Osteoblast (primary cell): Measurements from ENCODE around the gene MRPL44. TPM values are rescaled to one million over a fixed set of nuclear protein-coding genes. Genes with fewer than 3 reads are reported as not detected.
A peak's percentile ranks its signal among the peaks of the same experiment; 100 is the strongest.
"Not testable (repeated sequence)": the region's sequence is repeated elsewhere in the genome, so short reads cannot be mapped to it uniquely, and the experiment has no call there.

Experiments
- DNase-seq: peaks from one replicate; pipeline ENCODE4 v3.0.0; 2011; ENCODE audit warnings: low spot score, mixed read lengths; ENCODE audit not compliant: insufficient read length; ENCODE audit errors: missing footprints
- H2AFZ ChIP-seq: 2 replicates; pipeline ENCODE4 v1.6.0; 2011; ENCODE audit warnings: mild to moderate bottlenecking, low read length
- H3K27ac ChIP-seq: 2 replicates; pipeline ENCODE4 v1.5.1; 2011; ENCODE audit warnings: mild to moderate bottlenecking, low read depth, low read length, moderate library complexity
- H3K27me3 ChIP-seq: 2 replicates; pipeline ENCODE4 v1.6.0; 2012; ENCODE audit warnings: mild to moderate bottlenecking, control low read depth, inconsistent platforms, low read length, moderate library complexity; ENCODE audit not compliant: insufficient read depth
- H3K36me3 ChIP-seq: 2 replicates; pipeline ENCODE4 v1.5.1; 2011; ENCODE audit warnings: mild to moderate bottlenecking, low read length, control low read depth, moderate library complexity; ENCODE audit not compliant: insufficient read depth
- H3K4me1 ChIP-seq: 2 replicates; pipeline ENCODE4 v1.5.1; 2011; ENCODE audit warnings: mild to moderate bottlenecking, low read length, control low read depth, moderate library complexity; ENCODE audit not compliant: insufficient read depth
- H3K4me2 ChIP-seq: 2 replicates; pipeline ENCODE4 v1.6.0; 2011; ENCODE audit warnings: mild to moderate bottlenecking, low read length; ENCODE audit not compliant: insufficient read depth
- H3K4me3 ChIP-seq: fragments of 200-600 bp; sonication (generic); 3 replicates; pipeline ENCODE4 v1.5.1; 2012; ENCODE audit warnings: mild to moderate bottlenecking, low read length, inconsistent platforms; ENCODE audit not compliant: insufficient read depth
- H3K79me2 ChIP-seq: 2 replicates; pipeline ENCODE4 v1.6.0; 2012; ENCODE audit warnings: mild to moderate bottlenecking, low read length, control low read depth, inconsistent platforms; ENCODE audit not compliant: insufficient read depth
- H3K9me3 ChIP-seq: 2 replicates; pipeline ENCODE4 v1.5.1; 2011; ENCODE audit warnings: low read depth, low read length, control low read depth
- H4K20me1 ChIP-seq: 2 replicates; pipeline ENCODE4 v1.6.0; 2012; ENCODE audit warnings: mild to moderate bottlenecking, low read length, control low read depth; ENCODE audit not compliant: insufficient read depth
- total RNA-seq: library from RNA; depleted of rRNA; stranded (reverse); fragments of >200 nt; gene quantifications from 2 replicates; pipeline ENCODE4 v1.2.3, GENCODE V29; 2012
- TF ChIP-seq, protein P1 (sequence below): IDR thresholded peaks from 2 replicates; pipeline ENCODE4 v1.5.1; 2011; ENCODE audit warnings: mild to moderate bottlenecking, low read depth, low read length, moderate library complexity; ENCODE audit errors: extremely low read depth

Gene MRPL44
- total RNA-seq, 1 donor = 29.3 TPM

GRCh38 chr2:223999862-224000261 is 42.6 kb downstream of the MRPL44 start:
- H3K27ac ChIP-seq = no peak overlapping the region
- H3K36me3 ChIP-seq = peaks cover 62% of the 10 kb centered on the region
- H3K79me2 ChIP-seq = peaks cover 45% of the 10 kb centered on the region
- no peak overlapping the region for H2AFZ ChIP-seq
- H3K4me1 ChIP-seq = no peaks in the 10 kb centered on the region
- no peaks in the 10 kb centered on the region for H3K9me3 ChIP-seq
- H4K20me1 ChIP-seq = no peaks in the 10 kb centered on the region
- no peak for DNase-seq
- H3K4me3 ChIP-seq = no peak overlapping the region
- TF ChIP-seq, protein P1, sequence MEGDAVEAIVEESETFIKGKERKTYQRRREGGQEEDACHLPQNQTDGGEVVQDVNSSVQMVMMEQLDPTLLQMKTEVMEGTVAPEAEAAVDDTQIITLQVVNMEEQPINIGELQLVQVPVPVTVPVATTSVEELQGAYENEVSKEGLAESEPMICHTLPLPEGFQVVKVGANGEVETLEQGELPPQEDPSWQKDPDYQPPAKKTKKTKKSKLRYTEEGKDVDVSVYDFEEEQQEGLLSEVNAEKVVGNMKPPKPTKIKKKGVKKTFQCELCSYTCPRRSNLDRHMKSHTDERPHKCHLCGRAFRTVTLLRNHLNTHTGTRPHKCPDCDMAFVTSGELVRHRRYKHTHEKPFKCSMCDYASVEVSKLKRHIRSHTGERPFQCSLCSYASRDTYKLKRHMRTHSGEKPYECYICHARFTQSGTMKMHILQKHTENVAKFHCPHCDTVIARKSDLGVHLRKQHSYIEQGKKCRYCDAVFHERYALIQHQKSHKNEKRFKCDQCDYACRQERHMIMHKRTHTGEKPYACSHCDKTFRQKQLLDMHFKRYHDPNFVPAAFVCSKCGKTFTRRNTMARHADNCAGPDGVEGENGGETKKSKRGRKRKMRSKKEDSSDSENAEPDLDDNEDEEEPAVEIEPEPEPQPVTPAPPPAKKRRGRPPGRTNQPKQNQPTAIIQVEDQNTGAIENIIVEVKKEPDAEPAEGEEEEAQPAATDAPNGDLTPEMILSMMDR = no peak
- H3K4me2 ChIP-seq = no peak overlapping the region
- H3K27me3 ChIP-seq = no peaks in the 10 kb centered on the region

DNA sequence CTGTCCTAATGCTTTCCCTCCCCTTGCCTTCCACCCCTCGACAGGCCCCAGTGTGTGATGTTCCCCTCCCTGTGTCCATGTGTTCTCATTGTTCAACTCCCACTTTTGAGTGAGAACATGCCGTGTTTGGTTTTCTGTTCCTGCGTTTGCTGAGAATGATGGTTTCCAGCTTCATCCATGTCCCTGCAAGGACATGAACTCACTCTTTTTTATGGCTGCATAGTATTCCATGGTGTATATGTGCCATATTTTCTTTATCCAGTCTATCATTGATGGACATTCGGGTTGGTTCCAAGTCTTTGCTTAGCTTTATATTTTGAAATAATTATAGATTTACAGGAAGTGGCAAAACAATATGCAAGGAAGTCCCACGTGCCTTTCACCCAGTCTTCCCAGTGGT is 43.4 kb downstream of the MRPL44 start:
- H3K4me3 ChIP-seq, H3K27ac ChIP-seq, H3K9me3 ChIP-seq, H2AFZ ChIP-seq, H4K20me1 ChIP-seq, H3K4me2 ChIP-seq, H3K4me1 ChIP-seq, DNase-seq, H3K27me3 ChIP-seq: not testable (repeated sequence)
- peaks cover 54% of the 10 kb centered on the region for H3K36me3 ChIP-seq
- H3K79me2 ChIP-seq = peaks cover 48% of the 10 kb centered on the region

DNA sequence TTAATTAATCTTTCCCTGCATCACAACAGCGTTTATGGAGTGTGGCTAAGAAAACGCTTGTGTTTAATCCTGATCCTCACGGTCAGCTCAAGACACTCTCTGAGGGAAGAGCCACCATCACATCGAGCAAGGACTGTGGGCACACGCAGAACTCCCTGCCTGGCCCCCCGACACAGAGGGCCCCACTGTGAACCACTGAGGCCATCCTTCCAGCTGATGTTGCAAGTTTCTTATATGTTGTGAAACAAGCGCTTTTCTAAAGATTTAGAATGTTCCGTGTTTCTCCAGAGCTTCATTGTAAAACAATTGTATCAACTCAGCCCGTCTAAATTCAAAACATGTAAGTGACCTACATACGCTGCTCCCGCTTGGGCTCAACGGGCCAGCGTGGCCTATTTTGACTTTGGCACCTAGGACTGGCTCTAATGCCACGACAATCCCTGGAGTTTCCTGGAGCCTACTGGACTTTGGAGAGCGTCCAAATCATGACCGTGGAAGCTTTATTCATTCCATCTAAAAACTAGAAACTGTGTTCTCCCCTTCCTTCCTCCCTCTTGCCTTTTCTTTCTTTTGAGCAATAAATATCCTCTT is 46.9 kb downstream of the MRPL44 start:
- no peaks in the 10 kb centered on the region for H4K20me1 ChIP-seq
- H3K4me1 ChIP-seq = no peaks in the 10 kb centered on the region
- no peak overlapping the region for H3K27ac ChIP-seq
- H3K4me2 ChIP-seq = peak overlapping the region; percentile 24
- DNase-seq = no peak
- peaks cover 69% of the 10 kb centered on the region for H3K79me2 ChIP-seq
- no peaks in the 10 kb centered on the region for H3K27me3 ChIP-seq
- peak overlapping the region; percentile 40 for H2AFZ ChIP-seq
- TF ChIP-seq, protein P1 = no peak
- H3K9me3 ChIP-seq = no peaks in the 10 kb centered on the region
- no peak overlapping the region for H3K4me3 ChIP-seq
- H3K36me3 ChIP-seq = peaks cover 24% of the 10 kb centered on the region

DNA sequence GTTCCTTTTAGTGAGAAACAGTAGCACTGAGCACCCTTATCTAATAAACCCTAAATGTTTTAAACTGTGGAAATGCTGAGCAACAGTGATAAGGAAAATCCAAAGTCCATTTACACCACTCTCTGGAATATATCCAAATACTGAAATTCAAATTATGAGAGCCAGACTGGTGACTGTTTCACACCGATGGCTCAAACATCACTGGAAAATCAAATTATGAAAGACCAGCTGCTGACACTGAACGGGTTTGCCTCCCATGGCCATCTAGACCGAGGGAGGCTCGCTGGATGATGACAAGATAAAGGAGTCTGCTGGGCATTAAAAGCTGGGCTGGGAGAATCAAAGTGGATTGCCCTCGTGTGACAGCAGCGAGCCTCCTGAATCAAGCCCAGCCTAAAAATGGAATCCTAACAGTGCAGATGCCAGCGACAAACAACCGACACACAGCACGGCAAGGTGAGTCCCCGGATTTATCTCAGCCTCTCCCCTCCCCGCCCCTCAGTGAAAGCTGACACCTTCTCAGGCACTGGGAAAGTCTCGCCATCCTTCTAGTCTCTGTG is 51.5 kb downstream of the MRPL44 start:
- no peak overlapping the region for H3K4me2 ChIP-seq
- peaks cover 2% of the 10 kb centered on the region for H3K4me1 ChIP-seq
- TF ChIP-seq, protein P1 = no peak
- peaks cover 92% of the 10 kb centered on the region for H3K79me2 ChIP-seq
- no peak overlapping the region for H2AFZ ChIP-seq
- no peaks in the 10 kb centered on the region for H4K20me1 ChIP-seq
- no peak for DNase-seq
- no peaks in the 10 kb centered on the region for H3K27me3 ChIP-seq
- no peaks in the 10 kb centered on the region for H3K9me3 ChIP-seq
- no peak overlapping the region for H3K4me3 ChIP-seq
- no peak overlapping the region for H3K27ac ChIP-seq
- H3K36me3 ChIP-seq = no peaks in the 10 kb centered on the region
